AG20443 (cell line): ENCODE measurements around the gene USO1.
A peak's percentile ranks its signal among the peaks of the same experiment; 100 is the strongest.
"Not testable (repeated sequence)": the region's sequence is repeated elsewhere in the genome, so short reads cannot be mapped to it uniquely, and the experiment has no call there.

Source experiments
- DNase-seq: peaks from one replicate; pipeline ENCODE4 v3.0.0; 2012; ENCODE audit warnings: low spot score, mixed read lengths

USO1 gene

DNA sequence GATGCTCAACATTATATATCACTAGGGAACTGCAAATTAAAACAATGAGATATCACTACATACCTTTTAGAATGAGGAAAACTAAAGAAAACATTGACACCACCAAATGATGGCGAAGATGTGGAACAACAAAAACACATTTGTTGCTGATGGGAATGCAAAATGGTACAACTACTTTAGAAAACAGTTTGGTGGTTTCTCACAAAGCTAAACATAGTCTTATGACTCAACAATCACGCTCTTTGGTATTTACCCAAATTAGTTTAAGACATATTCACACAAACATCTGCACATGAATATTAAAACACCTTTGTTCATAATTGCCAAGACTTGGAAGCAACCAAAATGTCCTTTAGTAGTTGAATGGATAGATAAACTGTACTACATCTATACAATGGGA is 53.2 kb downstream of the USO1 start:
- no peak for DNase-seq

DNA sequence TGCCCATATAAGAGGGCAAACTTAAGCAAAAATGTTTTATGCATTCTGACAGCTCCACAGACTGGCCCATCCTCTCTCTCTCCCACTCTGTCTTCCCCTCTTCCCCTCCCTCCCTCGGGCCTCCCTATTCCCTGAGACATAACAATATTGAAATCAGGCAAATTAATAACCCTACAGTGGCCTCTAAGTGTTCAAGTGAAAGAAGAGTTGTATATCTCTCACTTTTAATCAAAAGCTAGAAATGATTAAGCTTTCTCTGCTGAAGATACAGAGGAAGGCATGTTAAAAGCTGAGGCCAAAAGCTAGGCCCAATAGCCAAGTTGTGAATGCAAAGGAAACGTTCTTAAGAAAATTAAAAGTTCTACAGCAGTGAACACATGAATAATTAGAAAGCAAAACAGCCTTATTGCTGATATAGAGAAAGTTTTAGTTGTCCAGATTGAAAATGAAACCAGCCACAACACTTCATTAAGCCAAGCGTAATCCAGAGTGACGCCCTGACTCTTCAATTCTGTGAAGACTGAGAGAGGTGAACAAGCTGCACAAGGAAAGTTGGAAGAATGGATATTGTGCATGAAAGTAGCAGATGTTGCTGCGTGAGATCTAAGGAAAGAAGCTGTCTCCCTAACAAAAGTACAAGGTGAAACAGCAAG is 54.9 kb downstream of the USO1 start:
- DNase-seq = no peak

DNA sequence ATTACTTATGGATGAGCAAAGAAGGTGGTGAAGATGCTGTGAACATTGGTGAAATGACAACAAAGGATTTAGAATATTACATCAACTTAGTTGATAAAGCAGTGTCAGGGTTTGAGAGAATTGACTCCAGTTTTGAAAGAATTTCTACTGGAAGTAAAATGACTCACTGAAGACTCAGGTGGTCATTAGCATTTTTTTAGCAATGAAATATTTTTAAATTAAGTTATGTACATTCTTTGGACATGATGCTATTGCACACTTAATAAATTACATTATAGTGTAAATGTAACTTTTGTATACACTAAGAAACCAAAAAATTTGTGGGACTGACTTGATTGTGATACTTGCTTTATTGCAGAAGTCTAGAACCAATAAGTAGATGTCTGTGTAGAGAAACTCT is 56.9 kb downstream of the USO1 start:
- no peak for DNase-seq

DNA sequence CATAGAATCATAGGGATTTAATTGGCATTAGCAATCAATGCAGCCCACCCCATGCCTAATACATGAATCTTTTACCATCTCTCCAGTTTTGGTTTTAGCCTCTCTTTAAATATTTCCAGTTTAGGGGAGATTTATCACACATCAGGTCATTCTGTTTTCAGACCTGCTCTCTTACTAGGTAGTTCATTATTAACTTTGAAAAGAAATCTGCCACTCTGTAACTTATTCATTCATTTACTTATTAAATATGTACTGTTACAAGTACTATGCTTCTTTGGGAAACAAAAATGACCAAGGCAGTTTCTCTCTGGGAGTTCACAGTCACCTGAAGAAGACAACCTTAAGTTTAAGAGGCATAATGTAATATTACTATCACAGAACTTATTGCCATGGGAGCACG is 62.1 kb downstream of the USO1 start:
- DNase-seq = no peak

DNA sequence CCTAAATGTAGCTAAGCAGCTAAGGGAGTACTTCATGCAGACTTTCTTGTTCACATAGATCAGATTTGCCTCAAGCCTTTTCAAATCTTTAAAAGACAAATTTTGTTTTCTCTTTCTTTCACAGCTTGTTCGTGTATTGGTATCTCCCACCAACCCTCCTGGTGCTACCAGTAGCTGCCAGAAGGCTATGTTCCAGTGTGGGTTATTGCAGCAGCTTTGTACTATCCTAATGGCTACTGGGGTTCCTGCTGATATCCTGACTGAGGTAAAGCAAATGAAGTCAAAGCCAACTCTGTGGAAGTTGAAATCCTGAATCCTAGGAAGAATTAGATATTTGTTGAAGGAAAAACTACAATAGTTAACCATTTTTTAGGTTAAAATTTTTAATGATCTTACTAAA is 62.6 kb downstream of the USO1 start:
- DNase-seq = no peak

DNA sequence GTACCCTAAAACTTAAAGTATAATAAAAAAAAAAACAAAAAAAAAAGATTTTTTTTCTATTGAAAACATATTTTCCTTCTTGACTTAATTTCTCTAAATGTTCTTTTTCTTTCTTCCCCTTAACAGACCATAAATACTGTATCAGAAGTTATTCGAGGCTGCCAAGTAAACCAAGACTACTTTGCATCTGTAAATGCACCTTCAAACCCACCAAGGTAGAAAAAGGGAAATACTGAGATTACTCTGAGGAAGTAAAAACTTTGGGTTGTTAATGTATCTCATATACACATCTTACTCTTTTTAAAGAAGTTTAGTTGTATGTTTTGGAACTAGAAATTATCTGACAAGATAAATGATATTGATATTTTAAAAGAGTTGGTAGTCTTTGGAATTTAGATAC is 65.6 kb downstream of the USO1 start:
- DNase-seq = no peak

DNA sequence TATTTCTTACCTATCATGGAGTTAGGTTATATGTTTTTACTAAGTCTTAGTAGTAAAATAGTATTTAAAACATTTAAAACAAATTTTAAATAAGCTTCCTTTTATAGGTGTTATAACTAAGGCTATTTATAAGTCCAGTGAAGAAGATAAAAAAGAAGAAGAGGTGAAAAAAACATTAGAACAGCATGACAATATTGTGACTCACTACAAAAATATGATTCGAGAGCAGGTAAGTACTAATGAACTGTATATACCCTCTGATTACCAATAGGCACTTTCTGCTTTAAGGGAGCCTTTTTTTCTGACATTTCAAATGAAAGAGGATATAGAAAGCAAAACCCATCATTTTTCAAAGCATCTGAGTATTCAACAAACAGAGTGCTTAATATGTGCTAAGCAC is 76.6 kb downstream of the USO1 start:
- DNase-seq = no peak

DNA sequence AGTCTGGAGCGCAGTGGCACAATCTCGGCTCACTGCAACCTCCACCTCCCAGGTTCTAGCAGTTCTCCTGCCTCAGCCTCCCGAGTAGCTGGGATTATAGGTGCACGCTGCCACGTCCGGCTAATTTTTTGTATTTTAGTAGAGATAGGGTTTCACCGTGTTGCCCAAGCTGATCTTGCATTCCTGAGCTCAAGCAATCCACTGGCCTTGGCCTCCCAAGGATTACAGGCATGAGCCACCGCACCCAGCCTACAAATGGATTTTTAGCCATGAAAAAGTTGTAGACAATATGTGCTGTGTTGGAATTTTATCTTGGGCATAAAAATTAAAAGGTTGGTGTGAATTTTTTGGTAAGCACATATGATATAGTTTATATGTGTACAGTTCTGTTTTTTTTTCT is 81.7 kb downstream of the USO1 start:
- DNase-seq = not testable (repeated sequence)

DNA sequence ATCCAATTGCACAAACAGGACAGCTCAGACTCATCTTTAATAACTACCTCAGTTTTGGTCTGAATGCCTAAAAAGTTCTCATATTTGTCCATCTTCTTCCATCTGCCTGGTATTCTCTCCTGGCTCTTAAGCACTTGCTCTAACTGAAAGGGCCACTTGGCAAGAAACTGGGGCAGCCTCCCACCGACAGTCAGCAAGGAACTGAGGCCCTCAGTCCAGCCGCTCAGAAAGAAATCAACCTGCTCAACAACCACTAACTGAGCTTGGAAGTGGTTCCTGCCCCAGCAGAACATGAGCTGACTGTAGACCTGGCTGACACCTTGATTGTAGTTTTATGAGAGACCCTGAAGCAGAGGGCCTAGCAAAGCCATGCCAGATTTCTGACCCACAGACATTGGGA is 93.5 kb downstream of the USO1 start:
- no peak for DNase-seq

DNA sequence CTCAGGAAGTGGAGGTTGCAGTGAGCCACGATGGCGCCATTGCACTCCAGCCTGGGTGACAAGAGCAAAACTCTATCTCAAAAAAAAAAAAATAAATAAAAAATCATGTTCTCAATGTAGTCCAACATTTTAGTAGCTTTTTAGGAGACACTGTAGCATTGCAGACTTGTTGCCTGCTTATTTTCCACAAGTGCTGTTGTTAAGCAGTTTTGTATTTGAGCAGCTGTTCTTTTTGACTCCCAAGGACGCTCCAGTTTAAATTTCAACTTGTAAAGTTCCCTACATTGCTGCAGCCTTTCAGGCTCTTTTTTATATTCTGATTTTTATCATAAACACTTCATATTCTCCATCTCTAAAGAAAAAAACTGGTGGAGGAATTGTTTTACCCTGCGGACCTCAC is 94.7 kb downstream of the USO1 start:
- DNase-seq = no peak

DNA sequence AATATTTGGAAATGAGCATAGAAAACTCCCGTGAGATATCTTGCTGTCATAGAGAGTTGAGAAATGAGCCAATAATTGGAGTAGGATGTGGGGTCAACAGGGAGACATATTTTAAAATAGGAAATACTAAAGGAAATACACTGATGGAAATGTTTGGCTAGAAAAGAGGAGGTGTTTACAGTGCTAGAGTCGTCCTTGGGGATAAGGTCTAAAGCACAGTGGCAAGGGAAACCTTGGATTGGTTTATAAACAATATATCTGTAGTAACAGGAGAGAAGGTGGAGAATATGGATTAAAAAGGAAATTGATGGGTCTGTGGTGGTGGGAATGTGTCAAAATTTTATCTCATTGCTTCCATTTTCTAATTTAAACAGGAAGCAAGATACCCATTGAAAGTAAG is 95.8 kb downstream of the USO1 start:
- no peak for DNase-seq

DNA sequence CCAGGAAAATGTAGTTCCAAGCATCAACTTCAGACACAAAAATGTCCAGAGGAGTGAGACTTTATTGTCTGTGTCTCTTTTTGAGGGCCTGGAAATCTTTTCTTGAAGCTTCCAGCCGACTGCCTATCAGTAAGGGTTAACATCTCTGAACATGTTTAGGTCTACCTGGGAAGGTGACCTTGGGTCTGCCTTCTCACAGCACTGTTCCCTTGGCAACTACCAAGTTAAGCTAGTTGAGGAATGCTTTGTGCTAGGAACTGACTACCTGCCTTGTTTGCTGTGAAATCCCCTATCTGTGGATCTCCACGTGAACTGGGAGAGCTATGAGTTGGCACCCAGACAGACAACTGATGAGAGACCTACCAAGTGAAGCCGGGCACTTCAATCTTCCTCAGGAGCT is 96.3 kb downstream of the USO1 start:
- DNase-seq = no peak

DNA sequence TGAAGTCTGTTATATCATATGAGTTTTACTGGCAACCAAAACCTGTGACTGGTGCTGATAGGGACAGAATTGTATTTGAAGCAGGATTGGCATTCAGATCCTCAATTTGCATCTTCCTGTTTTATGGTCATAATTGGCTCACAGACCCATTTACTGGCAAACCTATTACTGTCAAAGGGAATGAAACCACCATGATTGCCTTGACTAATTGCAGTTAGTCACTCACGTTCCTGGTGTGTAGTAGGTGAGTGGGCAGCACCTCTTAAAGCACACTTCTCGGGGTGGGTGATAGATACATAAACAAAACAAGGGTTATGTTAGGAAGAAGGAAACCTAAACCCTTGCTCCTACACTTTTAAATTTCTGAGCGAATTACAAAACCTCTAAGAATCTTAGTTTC is 96.8 kb downstream of the USO1 start:
- DNase-seq = no peak

DNA sequence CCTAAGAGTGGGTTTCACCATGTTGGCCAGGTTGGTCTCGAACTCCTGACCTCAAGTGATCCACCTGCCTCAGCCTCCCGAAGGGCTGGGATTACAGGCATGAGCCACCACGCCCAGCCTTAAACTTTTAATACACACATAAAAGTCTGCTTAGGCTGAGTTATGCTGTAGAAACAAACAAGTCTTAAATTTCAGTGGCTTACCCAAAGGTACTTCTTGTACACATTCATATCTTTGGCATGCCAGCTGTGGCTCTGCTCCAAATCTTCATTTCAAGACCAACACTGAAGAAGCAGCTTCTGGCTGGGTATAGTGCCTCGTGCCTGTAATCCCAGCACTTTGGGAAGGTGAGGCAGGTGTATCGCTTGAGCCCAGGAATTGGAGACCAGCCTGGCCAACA is 97.6 kb downstream of the USO1 start:
- DNase-seq = no peak

DNA sequence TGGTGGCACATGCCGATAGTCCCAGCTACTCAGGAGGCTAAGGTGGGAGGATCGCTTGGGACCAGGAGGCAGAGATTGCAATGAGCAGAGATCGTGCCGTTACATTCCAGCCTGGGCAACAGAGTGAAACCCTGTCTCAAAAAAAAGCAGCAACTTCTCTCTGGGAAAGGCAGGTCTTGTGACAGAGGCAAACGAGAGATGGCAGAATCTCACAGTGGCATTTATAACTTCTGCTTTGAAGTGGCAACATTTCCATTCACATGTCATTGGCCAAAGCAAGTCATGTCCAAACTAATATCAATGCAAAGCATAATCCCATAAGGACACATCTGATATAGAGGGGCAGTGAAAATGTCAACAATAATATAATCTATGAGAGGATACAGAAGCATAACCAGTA is 98.0 kb downstream of the USO1 start:
- no peak for DNase-seq

DNA sequence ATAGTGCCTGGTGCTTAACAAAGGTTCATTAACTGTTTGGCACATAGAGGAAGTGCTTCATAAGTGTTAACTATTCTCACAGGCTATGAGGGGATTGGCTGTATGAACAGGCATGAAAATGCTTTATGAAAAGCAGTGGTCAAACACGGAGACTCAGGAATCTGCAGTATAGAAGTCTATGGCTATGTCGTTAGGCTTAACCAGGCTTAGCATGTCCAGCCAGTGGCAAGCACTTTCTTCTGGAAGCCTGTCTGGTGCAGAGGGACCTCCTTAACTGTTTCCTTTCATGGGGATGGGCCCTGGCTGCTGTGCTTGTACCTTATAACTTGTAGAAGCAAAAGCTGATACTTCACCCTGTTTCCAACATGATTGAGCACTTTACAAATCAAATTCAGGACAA is 99.4 kb downstream of the USO1 start:
- DNase-seq = no peak

DNA sequence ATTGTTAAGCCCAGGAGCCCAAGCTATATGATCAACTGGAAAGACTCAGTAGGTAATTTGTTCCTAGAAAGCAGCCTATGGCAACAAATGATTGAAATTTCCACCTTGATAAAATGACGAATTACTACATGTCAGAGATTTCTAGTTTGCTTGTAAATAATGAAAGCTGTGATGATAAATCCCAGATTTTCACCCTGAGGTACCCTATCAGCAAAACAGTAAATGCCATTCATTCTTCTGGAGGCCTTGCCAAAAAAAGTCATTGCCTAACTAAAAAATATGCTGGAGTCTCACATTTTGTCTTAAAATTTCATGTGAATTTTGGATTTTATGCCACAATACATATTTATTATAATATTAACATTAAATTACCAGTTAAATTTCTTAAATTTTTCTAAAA is 106.5 kb downstream of the USO1 start:
- DNase-seq = no peak

DNA sequence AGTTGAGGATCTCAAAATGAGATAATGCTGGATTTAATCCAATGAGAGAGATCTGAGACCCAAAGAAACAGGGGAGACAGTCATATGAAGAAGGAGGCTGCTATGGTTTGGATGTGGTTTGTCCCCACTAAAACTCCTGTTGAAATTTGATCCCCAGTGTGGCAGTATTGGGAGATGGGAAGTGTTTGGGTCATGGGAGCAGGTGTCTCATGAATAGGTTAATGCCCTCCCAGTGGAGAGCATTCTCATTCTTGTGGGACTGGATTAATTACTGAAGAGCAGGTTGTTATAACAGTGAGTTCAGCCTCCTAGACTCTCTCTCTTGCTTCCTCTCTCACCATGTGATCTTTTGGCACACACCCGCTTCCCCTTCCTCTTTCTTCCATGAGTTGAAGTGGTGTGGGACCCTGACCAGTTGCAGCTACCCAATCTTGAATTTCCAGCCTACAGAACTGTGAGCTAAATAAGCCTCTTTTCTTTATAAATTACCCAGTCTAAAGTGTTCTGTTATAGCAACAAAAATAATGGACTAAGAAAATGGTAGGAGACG is 107.6 kb downstream of the USO1 start:
- DNase-seq = no peak

DNA sequence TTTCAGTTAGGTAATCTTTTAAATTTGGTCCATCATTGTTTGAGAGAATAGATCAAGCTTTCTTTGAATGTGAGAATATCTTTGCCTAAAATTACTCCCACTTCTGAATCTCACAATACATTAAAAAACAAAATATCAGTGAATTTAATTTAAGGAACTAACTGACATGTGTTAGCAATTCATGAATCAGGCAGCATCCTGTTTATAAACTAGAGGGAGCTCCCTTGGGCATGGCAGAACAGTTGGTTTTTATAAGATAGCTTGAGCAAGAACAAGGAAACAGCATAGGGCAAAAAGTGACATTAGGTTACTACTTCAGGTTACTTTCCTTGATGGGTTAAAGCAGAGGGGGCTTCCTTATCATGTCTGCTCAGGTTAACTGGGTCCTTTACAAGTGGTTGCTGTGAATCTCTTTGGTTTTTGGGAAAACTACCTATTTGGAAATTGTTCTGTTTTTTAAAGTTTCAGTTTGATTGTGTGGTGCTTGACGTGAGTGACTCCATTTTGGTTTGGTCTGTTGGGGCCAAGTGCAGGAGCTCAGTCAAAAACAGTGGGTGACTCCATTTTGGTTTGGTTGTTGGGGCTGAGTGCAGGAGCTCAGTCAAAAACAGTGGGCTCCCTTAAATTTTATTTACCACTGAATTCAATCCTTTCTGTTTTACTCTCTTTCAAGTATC is 109.9 kb downstream of the USO1 start:
- DNase-seq = no peak

DNA sequence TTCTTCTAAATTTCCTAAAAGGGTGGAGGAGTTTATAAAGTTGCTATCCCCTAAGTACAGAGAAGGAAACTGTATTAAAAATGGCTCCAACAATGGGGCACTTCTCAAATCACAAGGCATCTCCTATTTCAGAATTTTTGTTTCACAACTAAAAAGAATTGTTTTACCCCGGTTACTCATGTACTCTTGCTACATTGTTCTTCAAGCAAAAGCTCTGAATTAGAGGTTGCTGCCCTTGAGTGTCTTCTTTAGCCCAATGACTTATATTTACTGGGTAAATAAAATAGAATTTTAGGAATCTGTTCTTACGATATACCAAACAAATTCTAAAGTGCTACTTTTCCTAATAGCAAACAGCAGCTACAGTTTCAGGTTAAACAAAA is 110.4 kb downstream of the USO1 start:
- no peak for DNase-seq

DNA sequence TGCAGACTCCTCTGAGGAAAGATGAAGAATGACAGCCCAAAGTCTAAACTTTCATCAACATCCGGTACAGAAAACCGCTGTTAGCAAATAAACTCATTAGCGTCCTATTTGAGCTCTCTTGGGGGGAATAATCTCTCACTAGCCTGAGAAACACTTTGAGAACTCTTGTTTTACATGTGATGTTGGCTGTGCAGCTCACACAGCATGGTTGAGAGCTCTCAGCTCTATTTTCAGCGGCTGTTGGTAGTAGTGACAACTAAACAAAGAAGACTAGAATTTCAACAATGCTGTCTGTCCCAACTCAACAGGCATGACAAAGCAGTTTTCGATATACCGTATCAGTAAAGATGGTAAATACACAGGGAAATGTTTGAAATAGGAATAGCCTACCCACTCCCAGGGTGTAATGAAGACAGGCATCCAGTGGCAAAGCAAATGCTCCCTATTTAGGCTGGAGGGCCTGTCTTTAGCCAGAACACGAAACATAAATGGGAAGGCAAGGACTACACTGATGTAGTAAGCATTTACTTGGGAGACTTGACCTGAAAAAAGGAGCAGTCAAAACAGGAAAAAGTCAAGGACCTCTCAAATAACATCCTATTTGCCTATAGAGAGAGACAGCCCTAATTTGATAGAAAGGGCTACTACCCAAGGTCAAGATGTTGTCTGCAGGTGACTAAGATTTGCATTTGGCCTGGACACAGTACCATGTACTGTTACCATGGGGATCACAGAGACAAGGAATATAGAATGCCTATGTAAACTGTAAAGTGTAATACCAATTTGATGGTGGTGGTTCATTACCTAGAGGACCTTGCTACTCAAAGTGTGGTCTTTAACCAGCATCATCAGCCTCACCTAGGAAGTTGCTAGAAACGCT is 117.5 kb downstream of the USO1 start:
- no peak for DNase-seq

DNA sequence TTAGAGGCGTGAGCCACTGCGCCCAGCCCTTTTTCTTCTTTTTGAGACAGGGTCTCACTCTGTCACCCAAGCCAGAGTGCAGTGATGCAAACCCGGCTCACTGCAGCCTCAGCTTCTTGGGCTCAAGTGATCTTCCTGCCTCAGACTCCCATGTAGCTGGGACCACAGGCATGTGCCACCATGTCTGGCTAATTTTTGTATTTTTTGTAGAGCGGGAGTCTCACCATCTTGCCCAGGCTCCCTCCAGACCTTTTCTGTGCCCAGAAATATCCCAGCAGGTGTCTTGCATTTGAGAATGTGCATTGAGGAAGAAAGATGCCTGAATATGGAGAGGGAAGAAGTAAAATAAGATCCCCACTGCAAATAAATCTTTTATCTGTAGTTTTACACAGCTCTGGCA is 119.2 kb downstream of the USO1 start:
- no peak for DNase-seq

DNA sequence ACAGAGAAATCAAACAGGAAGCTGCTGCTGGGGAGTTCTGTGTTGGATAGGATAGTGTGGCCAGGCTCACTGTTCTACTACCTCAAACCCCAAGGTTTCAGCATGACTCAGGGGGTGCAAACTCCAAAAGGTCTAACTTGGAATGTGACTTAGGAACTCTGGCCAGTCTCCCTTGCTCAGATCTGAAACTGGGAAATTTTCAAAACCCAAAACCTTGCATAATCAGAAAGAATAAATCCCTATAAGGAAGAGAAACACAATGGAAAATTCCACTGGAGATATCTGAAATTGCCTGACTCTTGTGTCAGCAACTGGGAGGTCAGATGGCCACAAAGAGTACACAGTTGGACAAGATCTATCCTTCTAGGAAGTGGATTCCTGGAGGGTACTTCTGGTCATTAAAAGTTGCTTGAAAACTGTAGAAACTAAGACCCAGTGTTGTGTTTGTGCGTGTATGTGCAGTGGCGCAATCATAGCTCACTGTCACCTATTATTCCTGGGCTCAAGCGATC is 119.8 kb downstream of the USO1 start:
- peak; percentile 80 for DNase-seq
